Esophagus muscularis mucosa (tissue), 3 donors: Measurements from ENCODE around the gene RPS6KA5.

ENCODE experiments used
- EP300 ChIP-seq: sonication (generic); formaldehyde crosslinking; IDR thresholded peaks from one replicate; pipeline ENCODE4 v1.6.1; 2017; ENCODE audit warnings: antibody characterized with exemption
- TF ChIP-seq, protein P1 (sequence below), 3 experiments: fragments of 200-600 bp in 2 of 3; fragments of 450-650 bp in 1 of 3; sonication (generic) in 2 of 3; IDR thresholded peaks; one replicate each; pipeline ENCODE4 v1.5.1; 2017 to 2019; ENCODE audit warnings: antibody characterized with exemption in 3 of 3, mild to moderate bottlenecking in 2 of 3, moderate library complexity in 1 of 3

DNA sequence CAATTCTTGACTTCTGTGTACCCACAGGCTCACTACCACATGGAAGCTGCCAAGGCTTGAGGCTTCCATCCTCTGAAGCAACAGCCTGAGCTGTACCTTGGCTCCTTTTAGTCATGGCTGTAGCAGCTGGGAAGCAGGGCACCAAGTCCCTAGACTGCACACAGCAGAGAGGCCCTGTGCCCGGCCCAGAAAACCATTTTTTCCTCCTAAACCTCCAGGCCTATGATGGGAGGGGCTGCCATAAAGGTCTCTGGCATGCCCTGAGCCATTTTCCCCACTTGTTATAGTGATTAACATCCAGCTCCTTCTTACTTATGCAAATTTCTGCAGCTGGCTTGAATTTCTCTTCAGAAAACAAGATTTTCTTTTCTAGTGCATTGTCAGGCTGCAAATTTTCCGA is 121.8 kb downstream of the RPS6KA5 start:
- TF ChIP-seq, protein P1, sequence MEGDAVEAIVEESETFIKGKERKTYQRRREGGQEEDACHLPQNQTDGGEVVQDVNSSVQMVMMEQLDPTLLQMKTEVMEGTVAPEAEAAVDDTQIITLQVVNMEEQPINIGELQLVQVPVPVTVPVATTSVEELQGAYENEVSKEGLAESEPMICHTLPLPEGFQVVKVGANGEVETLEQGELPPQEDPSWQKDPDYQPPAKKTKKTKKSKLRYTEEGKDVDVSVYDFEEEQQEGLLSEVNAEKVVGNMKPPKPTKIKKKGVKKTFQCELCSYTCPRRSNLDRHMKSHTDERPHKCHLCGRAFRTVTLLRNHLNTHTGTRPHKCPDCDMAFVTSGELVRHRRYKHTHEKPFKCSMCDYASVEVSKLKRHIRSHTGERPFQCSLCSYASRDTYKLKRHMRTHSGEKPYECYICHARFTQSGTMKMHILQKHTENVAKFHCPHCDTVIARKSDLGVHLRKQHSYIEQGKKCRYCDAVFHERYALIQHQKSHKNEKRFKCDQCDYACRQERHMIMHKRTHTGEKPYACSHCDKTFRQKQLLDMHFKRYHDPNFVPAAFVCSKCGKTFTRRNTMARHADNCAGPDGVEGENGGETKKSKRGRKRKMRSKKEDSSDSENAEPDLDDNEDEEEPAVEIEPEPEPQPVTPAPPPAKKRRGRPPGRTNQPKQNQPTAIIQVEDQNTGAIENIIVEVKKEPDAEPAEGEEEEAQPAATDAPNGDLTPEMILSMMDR (IDR thresholded peaks at IDR 0.05) = no peak
- TF ChIP-seq EP300 = no peak
